HFFc6 (cell line): Measurements from ENCODE around the gene RNU6-1. TPM values are rescaled to one million over a fixed set of nuclear protein-coding genes. Genes with fewer than 3 reads are reported as not detected.
A peak's percentile ranks its signal among the peaks of the same experiment; 100 is the strongest.

Source experiments
- DNase-seq: peaks from one replicate; pipeline ENCODE4 v3.0.0-alpha.2; 2018
- H3K27ac Mint-ChIP-seq: 2 replicates; pipeline ENCODE4 v1.8.0; 2020; ENCODE audit warnings: mild to moderate bottlenecking, mixed read lengths
- H3K27me3 Mint-ChIP-seq: 2 replicates; pipeline ENCODE4 v1.8.0; 2021; ENCODE audit warnings: mild to moderate bottlenecking, moderate library complexity, mixed read lengths; ENCODE audit not compliant: insufficient read depth
- H3K36me3 Mint-ChIP-seq: 2 replicates; pipeline ENCODE4 v1.8.0; 2021; ENCODE audit warnings: low read depth, mixed read lengths
- H3K4me1 Mint-ChIP-seq: 2 replicates; pipeline ENCODE4 v1.8.0; 2020; ENCODE audit warnings: low read depth, mixed read lengths
- H3K4me3 Mint-ChIP-seq: 2 replicates; pipeline ENCODE4 v1.8.0; 2020; ENCODE audit warnings: mild to moderate bottlenecking, moderate library complexity, mixed read lengths
- H3K9me3 Mint-ChIP-seq: 2 replicates; pipeline ENCODE4 v1.8.0; 2020; ENCODE audit warnings: mild to moderate bottlenecking, mixed read lengths
- total RNA-seq, 6 experiments: library from RNA; stranded (reverse); fragmentation: NEBNext Ultra II Directional; extraction: Animal tissue kit (Norgen Biotek cat#: 25700); gene quantifications; 2 replicates in 1 of 6; 3 replicates in 5 of 6; pipeline ENCODE4 v1.2.3, GENCODE V29; 2021
- TF ChIP-seq, protein P1 (sequence below): fragments of 200-600 bp; sonication (generic); IDR thresholded peaks from 2 replicates; pipeline ENCODE4 v1.5.0; 2021; ENCODE audit warnings: antibody characterized with exemption, mild to moderate bottlenecking

Gene RNU6-1
- total RNA-seq, 6 experiments from 2014 or later, result not detected

DNA sequence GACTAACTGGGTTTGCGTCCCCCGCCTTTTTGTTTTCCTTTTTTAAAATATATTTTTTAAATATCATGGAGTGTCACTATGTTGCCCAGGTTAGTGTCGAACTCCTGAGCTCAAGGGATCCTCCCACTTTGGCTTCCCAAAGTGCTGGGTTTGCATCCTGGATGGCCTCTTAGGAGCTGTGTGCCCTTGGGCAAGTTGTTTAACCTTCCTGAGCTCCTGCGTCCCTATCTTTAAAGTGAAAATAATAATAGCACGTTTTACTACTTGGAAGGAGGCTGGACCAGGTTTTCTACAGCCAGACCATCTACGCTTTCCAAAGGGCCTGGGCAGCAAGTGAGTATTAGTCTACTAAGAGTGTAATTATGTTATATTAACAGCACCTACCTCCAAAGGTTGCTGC is 44.2 kb upstream of the RNU6-1 start:
- Mint-ChIP-seq H3K4me3 (peak overlapping the region; percentile 85), H3K27me3 (peaks cover 16% of the 10 kb centered on the region), H3K27ac (no peak overlapping the region; the same call in 1 of the 2 replicates), H3K4me1 (peaks cover 29% of the 10 kb centered on the region), H3K9me3 (no peaks in the 10 kb centered on the region), H3K36me3 (no peaks in the 10 kb centered on the region)
- TF ChIP-seq, protein P1, sequence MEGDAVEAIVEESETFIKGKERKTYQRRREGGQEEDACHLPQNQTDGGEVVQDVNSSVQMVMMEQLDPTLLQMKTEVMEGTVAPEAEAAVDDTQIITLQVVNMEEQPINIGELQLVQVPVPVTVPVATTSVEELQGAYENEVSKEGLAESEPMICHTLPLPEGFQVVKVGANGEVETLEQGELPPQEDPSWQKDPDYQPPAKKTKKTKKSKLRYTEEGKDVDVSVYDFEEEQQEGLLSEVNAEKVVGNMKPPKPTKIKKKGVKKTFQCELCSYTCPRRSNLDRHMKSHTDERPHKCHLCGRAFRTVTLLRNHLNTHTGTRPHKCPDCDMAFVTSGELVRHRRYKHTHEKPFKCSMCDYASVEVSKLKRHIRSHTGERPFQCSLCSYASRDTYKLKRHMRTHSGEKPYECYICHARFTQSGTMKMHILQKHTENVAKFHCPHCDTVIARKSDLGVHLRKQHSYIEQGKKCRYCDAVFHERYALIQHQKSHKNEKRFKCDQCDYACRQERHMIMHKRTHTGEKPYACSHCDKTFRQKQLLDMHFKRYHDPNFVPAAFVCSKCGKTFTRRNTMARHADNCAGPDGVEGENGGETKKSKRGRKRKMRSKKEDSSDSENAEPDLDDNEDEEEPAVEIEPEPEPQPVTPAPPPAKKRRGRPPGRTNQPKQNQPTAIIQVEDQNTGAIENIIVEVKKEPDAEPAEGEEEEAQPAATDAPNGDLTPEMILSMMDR, result no peak
- no peak for DNase-seq

- Mint-ChIP-seq H3K27ac (no peak overlapping the region), H3K36me3 (no peaks in the 10 kb centered on the region), H3K27me3 (peaks cover 13% of the 10 kb centered on the region), H3K4me1 (peaks cover 29% of the 10 kb centered on the region), H3K9me3 (no peaks in the 10 kb centered on the region), H3K4me3 (no peak overlapping the region)
- no peak for DNase-seq
- TF ChIP-seq, protein P1, result no peak
These were observed 43.5 kb upstream of the RNU6-1 start for GRCh38 chr15:67883234-67883773.

DNA sequence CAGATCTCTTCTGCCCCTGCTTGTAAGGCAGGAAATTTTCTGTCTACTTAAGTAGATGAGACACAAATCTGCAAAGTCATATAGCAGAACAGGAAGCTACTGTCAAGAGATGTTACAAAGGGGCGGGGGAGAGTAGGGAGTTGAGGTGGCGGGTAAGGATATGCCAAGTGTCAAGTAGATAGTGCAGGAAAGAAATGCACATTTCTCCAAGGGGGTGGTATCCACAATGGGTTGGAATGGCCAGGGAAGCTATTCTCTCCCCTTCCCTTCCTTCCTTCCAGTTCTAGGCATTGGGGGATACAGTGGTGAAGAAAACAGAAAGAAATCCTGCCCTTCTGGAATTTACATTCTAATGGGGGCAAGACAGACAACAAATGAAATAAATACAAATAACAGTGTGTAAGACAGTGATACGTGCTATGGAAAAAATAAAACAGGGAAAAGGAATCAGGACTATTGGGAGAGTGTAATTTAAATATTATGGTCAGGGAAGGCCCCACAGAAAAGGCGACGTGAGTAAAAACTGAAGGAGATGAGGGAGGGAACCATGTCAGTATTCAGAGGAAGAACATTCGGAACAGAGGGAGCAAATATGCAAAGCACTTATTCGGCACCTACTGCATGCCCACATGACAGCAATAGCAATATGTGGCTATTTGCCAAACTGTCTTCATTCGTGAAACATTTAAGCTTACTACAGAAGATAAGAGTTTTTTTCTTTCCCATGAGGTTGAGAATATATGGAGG is 42.8 kb upstream of the RNU6-1 start:
- Mint-ChIP-seq H3K4me1 (peaks cover 29% of the 10 kb centered on the region), H3K27me3 (peaks cover 8% of the 10 kb centered on the region; the same call in 1 of the 2 replicates), H3K4me3 (no peak overlapping the region), H3K36me3 (no peaks in the 10 kb centered on the region), H3K27ac (no peak overlapping the region), H3K9me3 (no peaks in the 10 kb centered on the region)
- TF ChIP-seq, protein P1, result no peak
- DNase-seq, result no peak

DNA sequence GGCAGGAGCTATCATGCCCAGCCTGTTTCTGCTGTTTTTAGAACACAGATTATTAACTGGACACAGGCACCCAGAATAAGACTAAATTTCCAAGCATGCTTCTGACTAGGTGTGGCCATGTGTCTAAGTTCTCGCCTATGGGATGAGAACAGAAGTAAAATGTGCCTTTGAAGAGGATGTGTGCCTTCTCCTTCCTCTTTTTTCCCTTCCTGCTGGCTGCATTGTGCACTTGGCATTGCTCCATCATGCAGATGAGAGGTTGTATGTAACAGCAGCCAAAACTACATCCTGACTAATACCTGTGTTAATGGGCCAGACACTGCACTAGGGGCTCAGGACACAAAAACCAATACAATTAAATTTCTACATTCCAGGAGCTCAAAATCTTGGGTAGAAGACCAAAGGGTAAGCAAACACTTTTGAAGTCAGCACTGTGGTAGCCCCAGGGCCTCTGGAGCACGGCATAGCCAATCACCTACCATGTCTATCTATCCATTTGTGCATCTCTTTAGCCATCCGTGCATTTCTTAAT is 40.9 kb upstream of the RNU6-1 start:
- Mint-ChIP-seq H3K36me3 (no peaks in the 10 kb centered on the region), H3K4me3 (no peak overlapping the region), H3K27ac (no peak overlapping the region), H3K9me3 (no peaks in the 10 kb centered on the region), H3K27me3 (peaks cover 8% of the 10 kb centered on the region; the same call in 1 of the 2 replicates), H3K4me1 (peaks cover 29% of the 10 kb centered on the region)
- DNase-seq, result no peak
- TF ChIP-seq, protein P1, result no peak

DNA sequence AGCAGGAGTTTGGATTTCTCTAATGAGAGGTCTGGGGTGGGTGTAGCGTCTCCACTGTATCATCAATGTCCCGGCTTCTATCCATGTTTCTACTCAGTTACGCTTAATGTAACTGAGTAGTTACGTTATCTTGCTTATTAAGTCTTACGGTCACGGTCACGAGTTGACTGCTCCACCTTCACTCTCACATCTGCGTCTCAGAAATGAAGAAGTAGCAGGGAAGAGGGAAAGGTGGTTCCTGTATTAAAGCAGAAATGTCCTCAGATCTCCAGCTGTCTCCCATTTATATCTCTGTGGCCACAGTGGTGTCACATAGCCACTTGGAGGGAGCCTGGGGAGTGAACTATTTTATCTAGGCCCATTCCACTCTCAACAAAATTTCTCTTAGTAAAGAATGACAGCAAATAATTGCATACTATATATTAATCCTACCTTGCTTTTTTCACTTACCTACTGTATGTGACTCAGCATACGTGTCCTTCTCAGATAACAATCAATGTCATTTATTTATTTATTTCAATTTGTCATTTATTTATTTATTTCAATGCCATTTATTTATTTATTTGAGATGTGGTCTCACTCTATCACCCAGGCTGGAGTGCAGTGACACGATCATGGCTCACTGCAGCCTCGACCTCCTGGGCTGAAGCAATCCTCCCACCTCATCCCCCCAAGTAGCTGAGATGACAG is 39.7 kb upstream of the RNU6-1 start:
- Mint-ChIP-seq H3K4me3 (no peak overlapping the region), H3K36me3 (no peaks in the 10 kb centered on the region), H3K4me1 (peaks cover 18% of the 10 kb centered on the region), H3K27ac (no peak overlapping the region), H3K9me3 (no peaks in the 10 kb centered on the region), H3K27me3 (peaks cover 8% of the 10 kb centered on the region)
- DNase-seq, result no peak
- TF ChIP-seq, protein P1, result no peak
